ENCODE data around the gene RAB35. TPM values are rescaled to one million over a fixed set of nuclear protein-coding genes. Genes with fewer than 3 reads are reported as not detected.
"Not testable (repeated sequence)": the region's sequence is repeated elsewhere in the genome, so short reads cannot be mapped to it uniquely, and the experiment has no call there.

Gene RAB35
- polyA plus RNA-seq, 1 donor = 29.4 TPM

GRCh38 chr12:120061575-120062214, 54.9 kb downstream of the RAB35 start:
- no CpG with 5 or more reads among the region's 10 CpGs for WGBS (ENCODE audit: insufficient coverage, low lambda C conversion rate)
- peaks cover 3% of the 10 kb centered on the region for H3K27me3 ChIP-seq (ENCODE audit: control insufficient read depth, insufficient read depth, low read length)
- no peaks in the 10 kb centered on the region for H3K9me3 ChIP-seq (ENCODE audit: control insufficient read depth, low read depth, low read length)
- H3K4me3 ChIP-seq (ENCODE audit: low read length) = no peak overlapping the region
- H3K27ac ChIP-seq (ENCODE audit: low read length) = no peak overlapping the region
- H3K4me1 ChIP-seq (ENCODE audit: control insufficient read depth, insufficient read depth, low read length) = no peaks in the 10 kb centered on the region
- no peak for DNase-seq
- no peaks in the 10 kb centered on the region for H3K36me3 ChIP-seq (ENCODE audit: control insufficient read depth, insufficient read depth, low read length)

DNA sequence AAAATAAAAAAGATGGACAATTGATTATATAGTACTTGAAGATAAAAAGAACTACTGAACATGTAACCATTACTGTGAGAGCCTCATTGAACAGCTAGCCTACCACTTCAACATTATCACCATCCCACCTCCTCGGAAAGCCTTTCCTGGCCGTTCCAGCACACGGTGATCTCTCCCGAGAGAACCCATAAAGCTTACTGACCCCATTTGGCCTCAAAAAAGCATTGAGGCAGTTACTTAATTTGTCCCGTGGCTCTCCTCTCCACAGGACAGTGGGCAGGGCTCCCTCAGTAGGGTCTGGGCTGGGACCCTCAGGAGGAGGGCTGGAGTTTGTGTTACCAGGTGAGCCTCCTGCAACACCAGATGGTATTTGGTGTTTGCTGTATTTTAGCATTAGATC, 55.8 kb downstream of the RAB35 start:
- Histone ChIP-seq H3K27ac (ENCODE audit: low read length) (no peak overlapping the region), H3K4me3 (ENCODE audit: low read length) (no peak overlapping the region), H3K4me1 (ENCODE audit: control insufficient read depth, insufficient read depth, low read length) (no peaks in the 10 kb centered on the region), H3K36me3 (ENCODE audit: control insufficient read depth, insufficient read depth, low read length) (no peaks in the 10 kb centered on the region), H3K27me3 (ENCODE audit: control insufficient read depth, insufficient read depth, low read length) (peaks cover 3% of the 10 kb centered on the region), H3K9me3 (ENCODE audit: control insufficient read depth, low read depth, low read length) (no peaks in the 10 kb centered on the region)
- no peak for DNase-seq
- no CpG with 5 or more reads among the region's 5 CpGs for whole genome bisulfite sequencing (ENCODE audit: insufficient coverage, low lambda C conversion rate)

DNA sequence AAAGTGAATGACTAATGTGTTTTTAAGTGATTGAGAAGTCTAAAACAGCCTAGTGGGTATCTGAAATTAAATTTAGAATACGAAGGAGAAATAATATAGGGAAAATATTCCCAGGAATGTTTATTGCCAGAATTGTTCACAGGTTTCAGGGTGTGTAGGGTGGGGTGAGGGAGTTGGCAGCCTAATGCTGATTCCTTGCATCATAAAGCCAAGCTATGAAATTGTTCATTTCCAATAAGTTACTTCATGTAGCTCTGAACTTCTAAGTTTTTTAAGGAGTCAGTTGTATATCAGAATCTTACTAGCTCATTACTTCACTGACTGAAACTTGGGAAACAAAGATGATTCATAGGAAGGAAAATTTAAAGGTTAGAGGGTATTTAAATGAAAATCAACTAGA, 56.4 kb downstream of the RAB35 start:
- no peak for DNase-seq
- Histone ChIP-seq H3K4me1 (ENCODE audit: control insufficient read depth, insufficient read depth, low read length) (no peaks in the 10 kb centered on the region), H3K9me3 (ENCODE audit: control insufficient read depth, low read depth, low read length) (no peaks in the 10 kb centered on the region), H3K27me3 (ENCODE audit: control insufficient read depth, insufficient read depth, low read length) (peaks cover 3% of the 10 kb centered on the region), H3K36me3 (ENCODE audit: control insufficient read depth, insufficient read depth, low read length) (no peaks in the 10 kb centered on the region), H3K4me3 (ENCODE audit: low read length) (no peak overlapping the region), H3K27ac (ENCODE audit: low read length) (no peak overlapping the region)
- no CpG with 5 or more reads among the region's 1 CpG for WGBS (ENCODE audit: insufficient coverage, low lambda C conversion rate)

DNA sequence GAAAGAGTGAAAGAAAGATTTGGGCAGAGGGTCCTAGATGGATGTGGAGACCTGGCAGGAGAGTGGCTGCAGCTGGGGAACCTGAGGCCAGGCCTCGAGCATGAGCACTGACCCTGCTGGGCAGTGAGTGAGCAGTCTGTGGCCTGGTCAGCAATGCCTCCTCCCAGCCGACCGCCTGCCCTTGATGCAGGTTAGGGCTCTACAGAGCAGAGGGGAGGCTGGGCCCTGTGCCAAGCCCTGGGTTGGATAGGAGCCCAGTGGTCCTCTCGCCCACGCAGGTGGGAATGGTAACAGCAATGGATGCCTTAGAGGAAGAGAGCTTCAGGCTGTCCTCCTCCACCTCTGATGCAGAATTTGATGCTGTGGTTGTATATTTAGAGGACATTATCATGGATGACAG, 59.8 kb downstream of the RAB35 start:
- no peaks in the 10 kb centered on the region for H3K4me1 ChIP-seq (ENCODE audit: control insufficient read depth, insufficient read depth, low read length)
- no peaks in the 10 kb centered on the region for H3K36me3 ChIP-seq (ENCODE audit: control insufficient read depth, insufficient read depth, low read length)
- H3K4me3 ChIP-seq (ENCODE audit: low read length) = no peak overlapping the region
- no peaks in the 10 kb centered on the region for H3K9me3 ChIP-seq (ENCODE audit: control insufficient read depth, low read depth, low read length)
- DNase-seq = no peak
- H3K27ac ChIP-seq (ENCODE audit: low read length) = no peak overlapping the region
- no CpG with 5 or more reads among the region's 5 CpGs for WGBS (ENCODE audit: insufficient coverage, low lambda C conversion rate)
- H3K27me3 ChIP-seq (ENCODE audit: control insufficient read depth, insufficient read depth, low read length) = peaks cover 3% of the 10 kb centered on the region

- Histone ChIP-seq H3K36me3 (ENCODE audit: control insufficient read depth, insufficient read depth, low read length) (no peaks in the 10 kb centered on the region), H3K4me1 (ENCODE audit: control insufficient read depth, insufficient read depth, low read length) (no peaks in the 10 kb centered on the region), H3K27me3 (ENCODE audit: control insufficient read depth, insufficient read depth, low read length) (no peaks in the 10 kb centered on the region), H3K9me3 (ENCODE audit: control insufficient read depth, low read depth, low read length) (no peaks in the 10 kb centered on the region), H3K27ac (ENCODE audit: low read length) (no peak overlapping the region), H3K4me3 (ENCODE audit: low read length) (no peak overlapping the region)
- DNase-seq = peak; percentile 9 to 17
- 71% methylated on average over 1 of the region's 2 CpGs for WGBS (ENCODE audit: insufficient coverage, low lambda C conversion rate)
These were observed 61.1 kb downstream of the RAB35 start for GRCh38 chr12:120055231-120056000.

DNA sequence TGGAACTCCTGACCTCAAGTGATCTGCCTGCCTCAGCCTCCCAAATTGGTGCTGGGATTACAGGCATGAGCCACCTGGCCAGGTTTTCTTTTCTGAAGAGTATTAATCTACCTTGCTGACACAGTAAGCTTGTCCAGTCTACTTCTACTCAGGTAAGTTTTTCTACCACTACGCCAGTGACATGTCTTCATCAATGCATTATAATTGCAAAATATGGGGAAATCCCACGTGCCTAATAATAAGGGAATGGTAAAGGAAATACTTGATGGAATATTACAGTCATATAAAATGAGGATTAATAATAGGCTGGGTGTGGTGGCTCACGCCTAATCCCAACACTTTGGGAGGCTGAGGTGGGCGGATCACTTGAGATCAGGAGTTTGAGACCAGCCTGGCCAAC, 62.3 kb downstream of the RAB35 start:
- Histone ChIP-seq H3K36me3 (ENCODE audit: control insufficient read depth, insufficient read depth, low read length) (no peaks in the 10 kb centered on the region), H3K4me1 (ENCODE audit: control insufficient read depth, insufficient read depth, low read length) (no peaks in the 10 kb centered on the region), H3K27me3 (ENCODE audit: control insufficient read depth, insufficient read depth, low read length) (no peaks in the 10 kb centered on the region), H3K4me3 (ENCODE audit: low read length) (no peak overlapping the region), H3K27ac (ENCODE audit: low read length) (no peak overlapping the region), H3K9me3 (ENCODE audit: control insufficient read depth, low read depth, low read length) (no peaks in the 10 kb centered on the region)
- no CpG with 5 or more reads among the region's 4 CpGs for WGBS (ENCODE audit: insufficient coverage, low lambda C conversion rate)
- DNase-seq = no peak

- Histone ChIP-seq H3K9me3 (ENCODE audit: control insufficient read depth, low read depth, low read length) (no peaks in the 10 kb centered on the region), H3K27me3 (ENCODE audit: control insufficient read depth, insufficient read depth, low read length) (no peaks in the 10 kb centered on the region), H3K27ac (ENCODE audit: low read length) (no peak overlapping the region), H3K4me1 (ENCODE audit: control insufficient read depth, insufficient read depth, low read length) (no peaks in the 10 kb centered on the region), H3K36me3 (ENCODE audit: control insufficient read depth, insufficient read depth, low read length) (no peaks in the 10 kb centered on the region), H3K4me3 (ENCODE audit: low read length) (no peak overlapping the region)
- WGBS (ENCODE audit: insufficient coverage, low lambda C conversion rate) = 96% methylated on average over 3 of the region's 3 CpGs
- DNase-seq = no peak
These were observed 65.0 kb downstream of the RAB35 start for GRCh38 chr12:120051535-120051934.

DNA sequence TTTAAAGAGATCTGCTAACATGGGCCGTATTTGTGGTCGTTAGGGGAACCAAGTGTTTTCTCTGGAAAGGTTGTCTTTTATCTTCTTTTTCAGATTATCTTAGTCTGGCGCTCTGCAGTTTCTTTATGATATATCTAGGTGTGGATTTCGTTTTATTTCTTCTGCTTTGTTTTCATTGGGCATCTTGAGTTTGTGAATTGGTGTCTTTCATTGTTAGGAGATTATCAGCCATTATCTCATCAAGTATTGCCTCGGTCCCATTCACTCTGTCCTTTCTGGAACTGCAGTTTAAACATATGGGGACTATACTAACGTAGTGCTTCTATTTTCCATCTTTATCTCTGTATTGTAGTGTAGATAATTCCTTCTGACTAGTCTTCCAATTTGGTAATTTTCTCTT, 67.1 kb downstream of the RAB35 start:
- no peaks in the 10 kb centered on the region for H3K9me3 ChIP-seq (ENCODE audit: control insufficient read depth, low read depth, low read length)
- no peaks in the 10 kb centered on the region for H3K4me1 ChIP-seq (ENCODE audit: control insufficient read depth, insufficient read depth, low read length)
- H3K27me3 ChIP-seq (ENCODE audit: control insufficient read depth, insufficient read depth, low read length) = no peaks in the 10 kb centered on the region
- no peaks in the 10 kb centered on the region for H3K36me3 ChIP-seq (ENCODE audit: control insufficient read depth, insufficient read depth, low read length)
- no peak overlapping the region for H3K4me3 ChIP-seq (ENCODE audit: low read length)
- no peak overlapping the region for H3K27ac ChIP-seq (ENCODE audit: low read length)
- no peak for DNase-seq
- WGBS (ENCODE audit: insufficient coverage, low lambda C conversion rate) = 69% methylated on average over 3 of the region's 6 CpGs

GRCh38 chr12:120048263-120048662, 68.3 kb downstream of the RAB35 start:
- H3K36me3 ChIP-seq (ENCODE audit: control insufficient read depth, insufficient read depth, low read length) = no peaks in the 10 kb centered on the region
- no peak overlapping the region for H3K4me3 ChIP-seq (ENCODE audit: low read length)
- H3K27me3 ChIP-seq (ENCODE audit: control insufficient read depth, insufficient read depth, low read length) = no peaks in the 10 kb centered on the region
- H3K9me3 ChIP-seq (ENCODE audit: control insufficient read depth, low read depth, low read length) = no peaks in the 10 kb centered on the region
- H3K4me1 ChIP-seq (ENCODE audit: control insufficient read depth, insufficient read depth, low read length) = no peaks in the 10 kb centered on the region
- DNase-seq = no peak
- no peak overlapping the region for H3K27ac ChIP-seq (ENCODE audit: low read length)

- Histone ChIP-seq H3K9me3 (ENCODE audit: control insufficient read depth, low read depth, low read length) (no peaks in the 10 kb centered on the region), H3K27ac (ENCODE audit: low read length) (no peak overlapping the region), H3K4me1 (ENCODE audit: control insufficient read depth, insufficient read depth, low read length) (no peaks in the 10 kb centered on the region), H3K4me3 (ENCODE audit: low read length) (no peak overlapping the region), H3K27me3 (ENCODE audit: control insufficient read depth, insufficient read depth, low read length) (no peaks in the 10 kb centered on the region), H3K36me3 (ENCODE audit: control insufficient read depth, insufficient read depth, low read length) (no peaks in the 10 kb centered on the region)
- DNase-seq = no peak
- WGBS (ENCODE audit: insufficient coverage, low lambda C conversion rate) = no CpG with 5 or more reads among the region's 1 CpG
These were observed 69.5 kb downstream of the RAB35 start for GRCh38 chr12:120047072-120047471.

DNA sequence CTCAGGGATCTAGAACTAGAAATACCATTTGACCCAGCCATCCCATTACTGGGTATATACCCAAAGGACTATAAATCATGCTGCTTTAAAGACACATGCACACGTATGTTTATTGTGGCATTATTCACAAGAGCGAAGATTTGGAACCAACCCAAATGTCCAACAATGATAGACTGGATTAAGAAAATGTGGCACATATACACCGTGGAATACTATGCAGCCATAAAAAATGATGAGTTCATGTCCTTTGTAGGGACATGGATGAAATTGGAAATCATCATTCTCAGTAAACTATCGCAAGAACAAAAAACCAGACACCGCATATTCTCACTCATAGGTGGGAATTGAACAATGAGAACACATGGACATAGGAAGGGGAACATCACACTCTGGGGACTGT, 71.2 kb downstream of the RAB35 start:
- H3K4me1 ChIP-seq (ENCODE audit: control insufficient read depth, insufficient read depth, low read length); H3K9me3 ChIP-seq (ENCODE audit: control insufficient read depth, low read depth, low read length); H3K4me3 ChIP-seq (ENCODE audit: low read length); DNase-seq; H3K27me3 ChIP-seq (ENCODE audit: control insufficient read depth, insufficient read depth, low read length); H3K27ac ChIP-seq (ENCODE audit: low read length); H3K36me3 ChIP-seq (ENCODE audit: control insufficient read depth, insufficient read depth, low read length): not testable (repeated sequence)
- no CpG with 5 or more reads among the region's 5 CpGs for WGBS (ENCODE audit: insufficient coverage, low lambda C conversion rate)
